GM12873 (cell line): ENCODE results near the gene CFLAR.

Experiments used
- CTCF ChIP-seq: IDR thresholded peaks from 2 replicates; pipeline ENCODE4 v1.5.1; 2012; ENCODE audit warnings: low read depth, mild to moderate bottlenecking, moderate library complexity, low read length, control low read depth; ENCODE audit not compliant: insufficient read depth; ENCODE audit errors: missing control alignments

Gene CFLAR

GRCh38 chr2:201164166-201164565, 48.2 kb downstream of the CFLAR start:
- TF ChIP-seq CTCF: no peak

- TF ChIP-seq CTCF: no peak
Measured at GRCh38 chr2:201167546-201167945, 51.6 kb downstream of the CFLAR start.

- TF ChIP-seq CTCF: no peak
Measured at GRCh38 chr2:201171259-201171814, 55.4 kb downstream of the CFLAR start.

- no peak for TF ChIP-seq CTCF
Measured at GRCh38 chr2:201172279-201172678, 56.3 kb downstream of the CFLAR start.

- TF ChIP-seq CTCF: no peak
Measured at GRCh38 chr2:201174687-201175086, 58.7 kb downstream of the CFLAR start.

- TF ChIP-seq CTCF: no peak
Measured at GRCh38 chr2:201176081-201176481, 60.1 kb downstream of the CFLAR start.

GRCh38 chr2:201180010-201180409, 64.0 kb downstream of the CFLAR start:
- no peak for TF ChIP-seq CTCF
